CD4-positive, alpha-beta T cell (primary cell): ENCODE measurements around the gene NCKAP5. TPM values are rescaled to one million over a fixed set of nuclear protein-coding genes. Genes with fewer than 3 reads are reported as not detected.

Experiments
- ATAC-seq: fragments of 200-7000 bp; cut with Tn5 transposase; one replicate; pipeline ENCODE4 v1.10.0; 2022; ENCODE audit warnings: mild to moderate bottlenecking; ENCODE audit not compliant: poor library complexity
- CTCF ChIA-PET: fragments of 350-600 bp; sonication (Branson Sonifier 250); formaldehyde crosslinking; loops from one replicate; lab custom pipeline; 2021; ENCODE audit warnings: antibody characterized with exemption, inconsistent platforms; lab: Charles Lee
- POLR2A ChIA-PET: fragments of 350-600 bp; sonication (Branson Sonifier 250); formaldehyde crosslinking; loops from one replicate; lab custom pipeline; 2021; ENCODE audit warnings: antibody characterized with exemption, inconsistent platforms; lab: Charles Lee
- DNase-seq, 14 experiments: peaks; one replicate each; pipeline ENCODE4 v3.0.0-alpha.2; 2013 to 2020; ENCODE audit warnings: mixed read lengths in 2 of 14
- H3K27ac ChIP-seq, 2 donors: one replicate each; pipeline versions ENCODE4 v1.5.1 to v1.7.0; 2013; ENCODE audit warnings: low read length in 2 of 2, low read depth in 1 of 2, mild to moderate bottlenecking in 1 of 2
- H3K27me3 ChIP-seq, 2 experiments: 1 replicate in 1 of 2; 2 replicates in 1 of 2; pipeline versions ENCODE4 v1.6.1 to v1.7.0; 2013; ENCODE audit warnings: low read length in 2 of 2, control low read depth in 1 of 2, mild to moderate bottlenecking in 1 of 2, moderate library complexity in 1 of 2; ENCODE audit not compliant: insufficient read depth in 2 of 2, control insufficient read depth in 1 of 2
- H3K36me3 ChIP-seq: one replicate; pipeline ENCODE4 v1.6.1; 2013; ENCODE audit warnings: low read length, control low read depth; ENCODE audit not compliant: insufficient read depth
- H3K4me1 ChIP-seq: one replicate; pipeline ENCODE4 v1.6.1; 2013; ENCODE audit warnings: low read length, control low read depth; ENCODE audit not compliant: insufficient read depth
- H3K4me3 ChIP-seq: one replicate; pipeline ENCODE4 v1.5.1; 2013; ENCODE audit warnings: mild to moderate bottlenecking, low read length, moderate library complexity
- H3K9me3 ChIP-seq, 2 experiments: 1 replicate in 1 of 2; 2 replicates in 1 of 2; pipeline versions ENCODE4 v1.6.1 to v1.7.0; 2013; ENCODE audit warnings: low read length in 2 of 2, mild to moderate bottlenecking in 2 of 2, control low read depth in 1 of 2, moderate library complexity in 1 of 2; ENCODE audit not compliant: control insufficient read depth in 1 of 2, insufficient read depth in 1 of 2
- H3K27ac Mint-ChIP-seq: one replicate; pipeline ENCODE4 v1.8.0; 2020; ENCODE audit warnings: mixed read lengths
- H3K27me3 Mint-ChIP-seq: one replicate; pipeline ENCODE4 v1.8.0; 2021; ENCODE audit warnings: mixed read lengths
- H3K36me3 Mint-ChIP-seq: one replicate; pipeline ENCODE4 v1.8.0; 2021; ENCODE audit warnings: low read depth, mixed read lengths
- H3K4me1 Mint-ChIP-seq: one replicate; pipeline ENCODE4 v1.8.0; 2021; ENCODE audit warnings: low read depth, mixed read lengths
- H3K4me3 Mint-ChIP-seq: one replicate; pipeline ENCODE4 v1.8.0; 2020; ENCODE audit warnings: mild to moderate bottlenecking, mixed read lengths
- H3K9me3 Mint-ChIP-seq: one replicate; pipeline ENCODE4 v1.8.0; 2020; ENCODE audit warnings: mixed read lengths
- intact Hi-C, 2 experiments: fragments of 100-400 bp; cut with DNase I in 1 of 2; cut with micrococcal nuclease in 1 of 2; formaldehyde crosslinking; loops; one replicate each; pipeline versions ENCODE4 v1.15.1 to v1.9.0; 2023 to 2025; cut with DNase I, micrococcal nuclease
- total RNA-seq, 174 experiments: library from RNA in 2 of 174; stranded (reverse) in 2 of 174; gene quantifications; one replicate each; pipeline ENCODE4 v1.2.3 and lab custom pipeline; 2021 to 2026
- TF ChIP-seq, protein P1 (sequence below): fragments of 200-600 bp; IDR thresholded peaks from one replicate; pipeline ENCODE4 v1.8.0; 2022; ENCODE audit warnings: antibody characterized with exemption, mild to moderate bottlenecking

Gene NCKAP5
- total RNA-seq, 2 experiments from 2014 or later, result not detected

DNA sequence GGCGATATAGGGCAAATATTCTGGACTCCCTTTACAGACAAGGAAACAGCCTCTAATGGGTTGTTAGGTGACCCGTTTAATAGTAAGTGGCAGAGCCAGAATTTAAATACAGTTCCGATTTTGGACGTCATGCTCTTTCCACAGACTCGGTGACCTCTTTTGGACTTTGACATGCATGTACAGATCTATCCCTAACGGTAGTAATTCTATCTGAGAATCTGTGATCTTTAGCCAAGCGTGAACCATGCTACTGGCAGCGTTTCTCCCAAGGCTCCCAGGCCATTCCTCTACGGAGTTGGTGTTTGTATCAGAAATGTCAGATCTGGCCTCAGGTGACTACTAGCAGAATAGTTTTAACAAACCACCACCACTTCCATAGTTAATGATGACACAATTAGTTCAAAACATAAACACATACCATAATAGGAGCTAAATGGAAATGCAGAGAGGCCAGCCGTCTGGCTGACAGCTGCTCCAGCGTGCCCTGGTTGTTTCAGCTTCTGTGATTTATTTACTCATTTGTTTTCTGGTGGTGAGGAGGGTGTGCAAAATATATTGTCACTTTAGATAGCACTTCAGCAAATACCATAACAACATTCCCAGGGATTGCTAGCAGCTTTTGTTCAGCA, 593.7 kb downstream of the NCKAP5 start:
- no peak overlapping the region for H3K27ac Mint-ChIP-seq
- intact Hi-C loops, result no loop called here
- H3K36me3 Mint-ChIP-seq, result no peaks in the 10 kb centered on the region
- CTCF ChIA-PET, result no interaction called here
- DNase-seq, result no peak
- no peaks in the 10 kb centered on the region for H3K27me3 ChIP-seq
- no peak overlapping the region for H3K4me3 Mint-ChIP-seq
- no peak for ATAC-seq
- H3K36me3 ChIP-seq, result no peaks in the 10 kb centered on the region
- no peaks in the 10 kb centered on the region for H3K4me1 Mint-ChIP-seq
- no peaks in the 10 kb centered on the region for H3K27me3 Mint-ChIP-seq
- H3K27ac ChIP-seq, result no peak overlapping the region
- no peak overlapping the region for H3K4me3 ChIP-seq
- peaks cover 6% of the 10 kb centered on the region for H3K9me3 Mint-ChIP-seq
- TF ChIP-seq, protein P1, sequence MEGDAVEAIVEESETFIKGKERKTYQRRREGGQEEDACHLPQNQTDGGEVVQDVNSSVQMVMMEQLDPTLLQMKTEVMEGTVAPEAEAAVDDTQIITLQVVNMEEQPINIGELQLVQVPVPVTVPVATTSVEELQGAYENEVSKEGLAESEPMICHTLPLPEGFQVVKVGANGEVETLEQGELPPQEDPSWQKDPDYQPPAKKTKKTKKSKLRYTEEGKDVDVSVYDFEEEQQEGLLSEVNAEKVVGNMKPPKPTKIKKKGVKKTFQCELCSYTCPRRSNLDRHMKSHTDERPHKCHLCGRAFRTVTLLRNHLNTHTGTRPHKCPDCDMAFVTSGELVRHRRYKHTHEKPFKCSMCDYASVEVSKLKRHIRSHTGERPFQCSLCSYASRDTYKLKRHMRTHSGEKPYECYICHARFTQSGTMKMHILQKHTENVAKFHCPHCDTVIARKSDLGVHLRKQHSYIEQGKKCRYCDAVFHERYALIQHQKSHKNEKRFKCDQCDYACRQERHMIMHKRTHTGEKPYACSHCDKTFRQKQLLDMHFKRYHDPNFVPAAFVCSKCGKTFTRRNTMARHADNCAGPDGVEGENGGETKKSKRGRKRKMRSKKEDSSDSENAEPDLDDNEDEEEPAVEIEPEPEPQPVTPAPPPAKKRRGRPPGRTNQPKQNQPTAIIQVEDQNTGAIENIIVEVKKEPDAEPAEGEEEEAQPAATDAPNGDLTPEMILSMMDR, result no peak
- H3K9me3 ChIP-seq, result no peaks in the 10 kb centered on the region
- POLR2A ChIA-PET, result no interaction called here
- no peaks in the 10 kb centered on the region for H3K4me1 ChIP-seq

DNA sequence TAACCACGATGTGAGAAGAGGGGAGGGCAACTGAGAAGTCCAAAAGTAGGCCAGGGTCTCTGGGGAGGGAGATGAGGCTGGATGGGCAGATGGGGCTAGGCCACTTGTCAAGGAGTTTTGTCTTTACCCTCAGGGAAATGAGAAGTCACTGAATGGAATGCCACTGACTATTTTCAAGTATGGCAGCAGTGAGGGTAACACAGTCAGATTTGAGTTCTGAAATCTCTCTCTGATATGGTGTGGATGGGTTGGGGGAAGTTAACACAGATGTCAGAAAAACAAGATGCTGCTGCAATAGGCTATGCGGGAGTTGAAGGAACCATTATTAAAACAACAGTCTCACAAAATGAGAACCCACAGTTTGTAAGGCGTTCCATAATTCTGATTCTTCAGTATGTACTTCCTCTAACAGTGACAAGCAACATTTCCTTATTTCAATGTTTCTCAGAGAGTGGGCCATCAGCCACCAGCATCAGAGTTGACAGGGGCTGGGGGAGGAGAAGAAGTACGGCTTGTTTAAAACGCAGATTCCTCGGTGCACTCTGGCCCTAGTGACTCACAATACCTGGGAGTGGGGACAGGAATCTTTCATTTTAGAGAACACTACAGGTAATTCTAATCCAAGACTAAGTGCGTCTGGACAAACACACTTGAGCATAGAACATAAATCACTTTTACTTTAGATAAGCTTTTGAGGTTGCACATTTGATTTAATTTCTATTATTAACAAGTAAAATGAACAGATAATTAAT, 596.8 kb downstream of the NCKAP5 start:
- Mint-ChIP-seq H3K4me1 (no peaks in the 10 kb centered on the region), H3K27me3 (no peaks in the 10 kb centered on the region), H3K4me3 (no peak overlapping the region), H3K36me3 (no peaks in the 10 kb centered on the region), H3K9me3 (peaks cover 4% of the 10 kb centered on the region), H3K27ac (no peak overlapping the region)
- no peak overlapping the region for H3K27ac ChIP-seq
- H3K9me3 ChIP-seq, result peaks cover 0 to 4% of the 10 kb centered on the region in 2 experiments
- no peaks in the 10 kb centered on the region for H3K27me3 ChIP-seq
- H3K4me3 ChIP-seq, result no peak overlapping the region
- intact Hi-C loops, result no loop called here
- H3K4me1 ChIP-seq, result no peaks in the 10 kb centered on the region
- ATAC-seq (no peak), DNase-seq (no peak)
- TF ChIP-seq, protein P1, result no peak
- H3K36me3 ChIP-seq, result no peaks in the 10 kb centered on the region
- ChIA-PET POLR2A (no interaction called here), CTCF (no interaction called here)

DNA sequence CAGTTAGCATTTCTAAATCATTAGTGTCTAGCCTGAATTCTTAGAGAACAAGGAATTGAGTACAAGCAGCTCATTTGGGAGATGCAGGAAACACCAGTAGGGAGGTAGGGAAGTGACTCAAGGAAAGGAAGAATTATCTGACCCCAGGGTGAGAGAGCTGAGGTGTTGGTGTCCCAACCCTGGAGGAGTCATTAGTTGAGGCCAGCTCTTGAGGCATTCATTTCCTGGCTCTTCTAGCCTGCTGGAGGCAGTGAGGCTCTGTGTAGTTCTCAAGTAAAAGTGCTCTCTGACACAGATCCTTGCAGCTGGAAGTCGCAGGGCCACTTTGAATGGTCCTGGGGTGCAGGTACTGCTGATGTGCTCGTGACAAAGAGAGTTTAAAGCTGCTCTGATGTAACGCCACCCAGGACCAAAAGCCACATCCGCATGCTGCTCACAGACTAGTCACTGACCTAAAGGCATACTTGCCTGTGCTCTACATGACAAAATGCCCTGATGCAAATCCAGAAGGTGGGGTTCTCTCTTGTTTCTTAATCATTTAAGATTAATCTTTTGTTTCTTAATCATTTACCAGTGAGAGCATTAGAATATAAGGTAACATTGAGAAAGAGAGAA, 598.8 kb downstream of the NCKAP5 start:
- Mint-ChIP-seq H3K4me3 (no peak overlapping the region), H3K36me3 (no peaks in the 10 kb centered on the region), H3K27ac (no peak overlapping the region), H3K27me3 (no peaks in the 10 kb centered on the region), H3K9me3 (peaks cover 4% of the 10 kb centered on the region), H3K4me1 (no peaks in the 10 kb centered on the region)
- DNase-seq (no peak), ATAC-seq (no peak)
- Histone ChIP-seq H3K27me3 (no peaks in the 10 kb centered on the region), H3K4me3 (no peak overlapping the region), H3K36me3 (no peaks in the 10 kb centered on the region), H3K27ac (no peak overlapping the region), H3K9me3 (peaks cover 0 to 4% of the 10 kb centered on the region in 2 experiments), H3K4me1 (no peaks in the 10 kb centered on the region)
- CTCF ChIA-PET, result no interaction called here
- intact Hi-C loops, result no loop called here
- POLR2A ChIA-PET, result no interaction called here
- TF ChIP-seq, protein P1, result no peak
